Measurements from ENCODE around the gene PC. TPM values are rescaled to one million over a fixed set of nuclear protein-coding genes. Genes with fewer than 3 reads are reported as not detected.

PC gene
- total and polyA plus RNA-seq, 2 experiments from 2014 or later, result 18.3 to 21.7 TPM

DNA sequence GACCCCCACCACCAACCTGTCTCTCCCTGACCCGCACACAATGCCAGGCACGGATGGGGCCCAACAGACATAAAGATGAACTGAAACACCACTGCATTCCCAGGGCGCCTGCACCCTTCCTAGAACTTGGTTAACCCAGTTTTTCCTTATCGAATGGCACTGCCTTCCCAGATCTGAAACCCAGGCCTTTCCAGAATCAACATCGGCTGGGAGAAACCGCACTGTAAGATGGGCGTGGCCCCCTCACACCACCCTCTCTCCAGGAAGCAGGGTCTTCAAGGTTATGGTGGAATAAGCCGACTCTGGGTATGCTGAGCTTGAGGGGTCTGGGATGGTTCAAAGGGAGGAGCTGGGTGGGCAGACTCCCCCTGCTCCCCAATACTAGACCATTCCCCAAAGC lies 78.2 kb downstream of the PC start (continued):
- TF ChIP-seq, protein P1, sequence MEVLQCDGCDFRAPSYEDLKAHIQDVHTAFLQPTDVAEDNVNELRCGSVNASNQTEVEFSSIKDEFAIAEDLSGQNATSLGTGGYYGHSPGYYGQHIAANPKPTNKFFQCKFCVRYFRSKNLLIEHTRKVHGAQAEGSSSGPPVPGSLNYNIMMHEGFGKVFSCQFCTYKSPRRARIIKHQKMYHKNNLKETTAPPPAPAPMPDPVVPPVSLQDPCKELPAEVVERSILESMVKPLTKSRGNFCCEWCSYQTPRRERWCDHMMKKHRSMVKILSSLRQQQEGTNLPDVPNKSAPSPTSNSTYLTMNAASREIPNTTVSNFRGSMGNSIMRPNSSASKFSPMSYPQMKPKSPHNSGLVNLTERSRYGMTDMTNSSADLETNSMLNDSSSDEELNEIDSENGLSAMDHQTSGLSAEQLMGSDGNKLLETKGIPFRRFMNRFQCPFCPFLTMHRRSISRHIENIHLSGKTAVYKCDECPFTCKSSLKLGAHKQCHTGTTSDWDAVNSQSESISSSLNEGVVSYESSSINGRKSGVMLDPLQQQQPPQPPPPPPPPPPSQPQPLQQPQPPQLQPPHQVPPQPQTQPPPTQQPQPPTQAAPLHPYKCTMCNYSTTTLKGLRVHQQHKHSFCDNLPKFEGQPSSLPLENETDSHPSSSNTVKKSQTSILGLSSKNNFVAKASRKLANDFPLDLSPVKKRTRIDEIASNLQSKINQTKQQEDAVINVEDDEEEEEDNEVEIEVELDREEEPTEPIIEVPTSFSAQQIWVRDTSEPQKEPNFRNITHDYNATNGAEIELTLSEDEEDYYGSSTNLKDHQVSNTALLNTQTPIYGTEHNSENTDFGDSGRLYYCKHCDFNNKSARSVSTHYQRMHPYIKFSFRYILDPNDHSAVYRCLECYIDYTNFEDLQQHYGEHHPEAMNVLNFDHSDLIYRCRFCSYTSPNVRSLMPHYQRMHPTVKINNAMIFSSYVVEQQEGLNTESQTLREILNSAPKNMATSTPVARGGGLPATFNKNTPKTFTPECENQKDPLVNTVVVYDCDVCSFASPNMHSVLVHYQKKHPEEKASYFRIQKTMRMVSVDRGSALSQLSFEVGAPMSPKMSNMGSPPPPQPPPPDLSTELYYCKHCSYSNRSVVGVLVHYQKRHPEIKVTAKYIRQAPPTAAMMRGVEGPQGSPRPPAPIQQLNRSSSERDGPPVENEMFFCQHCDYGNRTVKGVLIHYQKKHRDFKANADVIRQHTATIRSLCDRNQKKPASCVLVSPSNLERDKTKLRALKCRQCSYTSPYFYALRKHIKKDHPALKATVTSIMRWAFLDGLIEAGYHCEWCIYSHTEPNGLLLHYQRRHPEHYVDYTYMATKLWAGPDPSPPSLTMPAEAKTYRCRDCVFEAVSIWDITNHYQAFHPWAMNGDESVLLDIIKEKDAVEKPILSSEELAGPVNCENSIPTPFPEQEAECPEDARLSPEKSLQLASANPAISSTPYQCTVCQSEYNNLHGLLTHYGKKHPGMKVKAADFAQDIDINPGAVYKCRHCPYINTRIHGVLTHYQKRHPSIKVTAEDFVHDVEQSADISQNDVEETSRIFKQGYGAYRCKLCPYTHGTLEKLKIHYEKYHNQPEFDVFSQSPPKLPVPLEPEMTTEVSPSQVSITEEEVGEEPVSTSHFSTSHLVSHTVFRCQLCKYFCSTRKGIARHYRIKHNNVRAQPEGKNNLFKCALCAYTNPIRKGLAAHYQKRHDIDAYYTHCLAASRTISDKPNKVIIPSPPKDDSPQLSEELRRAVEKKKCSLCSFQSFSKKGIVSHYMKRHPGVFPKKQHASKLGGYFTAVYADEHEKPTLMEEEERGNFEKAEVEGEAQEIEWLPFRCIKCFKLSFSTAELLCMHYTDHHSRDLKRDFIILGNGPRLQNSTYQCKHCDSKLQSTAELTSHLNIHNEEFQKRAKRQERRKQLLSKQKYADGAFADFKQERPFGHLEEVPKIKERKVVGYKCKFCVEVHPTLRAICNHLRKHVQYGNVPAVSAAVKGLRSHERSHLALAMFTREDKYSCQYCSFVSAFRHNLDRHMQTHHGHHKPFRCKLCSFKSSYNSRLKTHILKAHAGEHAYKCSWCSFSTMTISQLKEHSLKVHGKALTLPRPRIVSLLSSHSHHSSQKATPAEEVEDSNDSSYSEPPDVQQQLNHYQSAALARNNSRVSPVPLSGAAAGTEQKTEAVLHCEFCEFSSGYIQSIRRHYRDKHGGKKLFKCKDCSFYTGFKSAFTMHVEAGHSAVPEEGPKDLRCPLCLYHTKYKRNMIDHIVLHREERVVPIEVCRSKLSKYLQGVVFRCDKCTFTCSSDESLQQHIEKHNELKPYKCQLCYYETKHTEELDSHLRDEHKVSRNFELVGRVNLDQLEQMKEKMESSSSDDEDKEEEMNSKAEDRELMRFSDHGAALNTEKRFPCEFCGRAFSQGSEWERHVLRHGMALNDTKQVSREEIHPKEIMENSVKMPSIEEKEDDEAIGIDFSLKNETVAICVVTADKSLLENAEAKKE (CRISPR knock-in tag; IDR thresholded peaks at IDR 0.05), result no peak
- no peak for TF ChIP-seq STAT1 (IDR thresholded peaks at IDR 0.05; ENCODE audit: unreplicated experiment)
- TF ChIP-seq EZH2phosphoT487 (IDR thresholded peaks at IDR 0.05; ENCODE audit: unreplicated experiment), result no peak
- no peak for TF ChIP-seq EZH2 (IDR thresholded peaks at IDR 0.05; ENCODE audit: low read depth, unreplicated experiment)

DNA sequence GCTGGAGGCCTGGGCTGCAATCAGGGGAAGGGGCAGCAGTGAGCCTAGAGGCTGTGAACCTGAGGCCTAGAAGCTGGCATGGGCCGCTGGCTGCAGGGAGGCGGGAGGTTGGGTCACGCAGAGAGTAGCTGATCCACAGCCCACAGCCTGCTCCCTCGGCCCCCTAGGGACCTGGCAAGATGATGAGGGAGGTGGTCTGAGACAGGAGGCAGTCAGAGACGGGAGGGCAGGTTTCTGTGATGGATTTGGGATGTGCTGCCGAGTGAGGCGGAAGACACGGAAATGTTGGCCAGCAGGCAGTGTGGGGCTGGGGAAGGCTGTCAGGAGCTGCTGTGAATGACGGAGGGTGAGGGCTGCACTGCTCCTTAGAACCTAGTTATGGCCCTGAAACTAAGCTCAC lies 78.6 kb downstream of the PC start:
- no peaks in the 10 kb centered on the region for H3K79me2 ChIP-seq (replicated peaks; ENCODE audit: insufficient read depth)
- H3K36me3 ChIP-seq (ENCODE audit: insufficient read depth), result no peaks in the 10 kb centered on the region
- H3K9me3 Mint-ChIP-seq, result no peaks in the 10 kb centered on the region
- H3K27me3 ChIP-seq (ENCODE audit: insufficient read depth), result no peaks in the 10 kb centered on the region
- no peaks in the 10 kb centered on the region for H3K9me2 ChIP-seq (ENCODE audit: insufficient read depth)
- ATAC-seq (no peak), DNase-seq (ENCODE audit: low spot score) (no peak)
- peaks cover 10% of the 10 kb centered on the region; the same call in 1 of the 2 replicates for H3K4me1 ChIP-seq (ENCODE audit: insufficient read depth)
- peaks cover 9% of the 10 kb centered on the region for H3K27me3 Mint-ChIP-seq (ENCODE audit: insufficient read depth, low read depth, poor library complexity)
- H3K27ac Mint-ChIP-seq, result no peak overlapping the region
- H3K36me3 Mint-ChIP-seq (ENCODE audit: low read depth), result no peaks in the 10 kb centered on the region
- no peaks in the 10 kb centered on the region for H3F3A ChIP-seq (replicated peaks; ENCODE audit: low read depth)
- H3K4me3 ChIP-seq, result no peak overlapping the region
- H4K20me1 ChIP-seq (replicated peaks; ENCODE audit: insufficient read depth), result no peaks in the 10 kb centered on the region
- no peak overlapping the region for H3K4me3 Mint-ChIP-seq
- H2AFZ ChIP-seq, result no peak overlapping the region
- peaks cover 48% of the 10 kb centered on the region for H3K4me1 Mint-ChIP-seq
- H3K27ac ChIP-seq (ENCODE audit: low read depth), result no peak overlapping the region
- no peak overlapping the region for H3K4me2 ChIP-seq
- TF ChIP-seq, protein P2, sequence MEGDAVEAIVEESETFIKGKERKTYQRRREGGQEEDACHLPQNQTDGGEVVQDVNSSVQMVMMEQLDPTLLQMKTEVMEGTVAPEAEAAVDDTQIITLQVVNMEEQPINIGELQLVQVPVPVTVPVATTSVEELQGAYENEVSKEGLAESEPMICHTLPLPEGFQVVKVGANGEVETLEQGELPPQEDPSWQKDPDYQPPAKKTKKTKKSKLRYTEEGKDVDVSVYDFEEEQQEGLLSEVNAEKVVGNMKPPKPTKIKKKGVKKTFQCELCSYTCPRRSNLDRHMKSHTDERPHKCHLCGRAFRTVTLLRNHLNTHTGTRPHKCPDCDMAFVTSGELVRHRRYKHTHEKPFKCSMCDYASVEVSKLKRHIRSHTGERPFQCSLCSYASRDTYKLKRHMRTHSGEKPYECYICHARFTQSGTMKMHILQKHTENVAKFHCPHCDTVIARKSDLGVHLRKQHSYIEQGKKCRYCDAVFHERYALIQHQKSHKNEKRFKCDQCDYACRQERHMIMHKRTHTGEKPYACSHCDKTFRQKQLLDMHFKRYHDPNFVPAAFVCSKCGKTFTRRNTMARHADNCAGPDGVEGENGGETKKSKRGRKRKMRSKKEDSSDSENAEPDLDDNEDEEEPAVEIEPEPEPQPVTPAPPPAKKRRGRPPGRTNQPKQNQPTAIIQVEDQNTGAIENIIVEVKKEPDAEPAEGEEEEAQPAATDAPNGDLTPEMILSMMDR (conservative IDR thresholded peaks at IDR 0.05; ENCODE audit: low read depth in 2 of 2), result no peak
- no peak for TF ChIP-seq STAT1 (IDR thresholded peaks at IDR 0.05; ENCODE audit: unreplicated experiment)
- TF ChIP-seq POLR2AphosphoS5 (IDR thresholded peaks at IDR 0.05; ENCODE audit: low read depth), result no peak
- no peak for TF ChIP-seq ZNF114 (CRISPR knock-in tag; IDR thresholded peaks at IDR 0.05)
- TF ChIP-seq JUNB (IDR thresholded peaks at IDR 0.05; ENCODE audit: unreplicated experiment), result no peak
- TF ChIP-seq, protein P3, sequence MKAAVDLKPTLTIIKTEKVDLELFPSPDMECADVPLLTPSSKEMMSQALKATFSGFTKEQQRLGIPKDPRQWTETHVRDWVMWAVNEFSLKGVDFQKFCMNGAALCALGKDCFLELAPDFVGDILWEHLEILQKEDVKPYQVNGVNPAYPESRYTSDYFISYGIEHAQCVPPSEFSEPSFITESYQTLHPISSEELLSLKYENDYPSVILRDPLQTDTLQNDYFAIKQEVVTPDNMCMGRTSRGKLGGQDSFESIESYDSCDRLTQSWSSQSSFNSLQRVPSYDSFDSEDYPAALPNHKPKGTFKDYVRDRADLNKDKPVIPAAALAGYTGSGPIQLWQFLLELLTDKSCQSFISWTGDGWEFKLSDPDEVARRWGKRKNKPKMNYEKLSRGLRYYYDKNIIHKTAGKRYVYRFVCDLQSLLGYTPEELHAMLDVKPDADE (IDR thresholded peaks at IDR 0.05), result no peak
- TF ChIP-seq NANOG (IDR thresholded peaks at IDR 0.05; ENCODE audit: borderline replicate concordance), result no peak
